ENCODE results near the gene GREB1. TPM values are rescaled to one million over a fixed set of nuclear protein-coding genes. Genes with fewer than 3 reads are reported as not detected.

The GREB1 gene
- total RNA-seq, 1 donor = 0.10 TPM

DNA sequence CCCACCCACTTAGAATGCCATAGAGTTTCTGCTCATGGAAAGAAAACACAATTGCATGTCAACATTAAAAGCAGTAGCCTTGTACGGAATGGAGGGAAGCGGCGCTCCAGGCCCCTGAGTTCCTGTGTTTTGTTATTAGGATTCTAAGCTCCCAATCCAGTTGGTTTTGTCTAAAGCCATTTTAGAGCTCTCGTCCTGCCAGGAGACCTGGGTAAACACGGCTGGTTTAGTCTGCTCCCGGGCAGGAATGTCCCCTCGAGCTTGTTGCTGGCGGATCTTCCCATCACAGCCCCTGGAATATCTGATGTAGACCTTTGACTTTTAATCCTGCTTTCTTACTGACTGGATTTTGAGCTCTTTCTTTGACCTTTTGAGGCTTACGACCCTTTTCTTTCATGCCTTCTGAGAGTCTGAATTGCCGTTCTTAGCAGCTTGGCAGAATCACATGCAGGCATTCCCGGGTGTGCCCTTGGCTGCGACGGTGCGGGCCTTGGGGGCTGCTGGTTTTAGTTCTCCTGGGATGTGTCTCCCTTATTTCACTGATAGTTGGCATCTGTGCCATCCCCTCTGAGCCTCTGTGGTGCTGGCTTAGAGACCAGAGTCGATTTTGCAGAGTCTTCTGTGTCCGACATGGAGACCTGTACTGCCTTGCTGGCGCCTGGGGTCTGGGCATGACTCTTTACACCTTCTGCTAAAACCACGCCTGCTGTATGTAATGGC, 25.4 kb downstream of the GREB1 start:
- peaks cover 19% of the 10 kb centered on the region for H3K27me3 ChIP-seq (ENCODE audit: insufficient read depth, low read length)
- peaks cover 3% of the 10 kb centered on the region for H3K4me1 ChIP-seq (ENCODE audit: insufficient read depth, low read length)
- no peak overlapping the region for H3K4me3 ChIP-seq (ENCODE audit: low read length)
- H3K9me3 ChIP-seq (ENCODE audit: low read depth, low read length) = no peaks in the 10 kb centered on the region

GRCh38 chr2:11559786-11560155, 25.9 kb downstream of the GREB1 start:
- H3K4me1 ChIP-seq (ENCODE audit: insufficient read depth, low read length) = no peaks in the 10 kb centered on the region
- H3K9me3 ChIP-seq (ENCODE audit: low read depth, low read length) = no peaks in the 10 kb centered on the region
- H3K4me3 ChIP-seq (ENCODE audit: low read length) = no peak overlapping the region
- peaks cover 19% of the 10 kb centered on the region for H3K27me3 ChIP-seq (ENCODE audit: insufficient read depth, low read length)

- Histone ChIP-seq H3K9me3 (ENCODE audit: low read depth, low read length) (no peaks in the 10 kb centered on the region), H3K4me1 (ENCODE audit: insufficient read depth, low read length) (no peaks in the 10 kb centered on the region), H3K27me3 (ENCODE audit: insufficient read depth, low read length) (peaks cover 8% of the 10 kb centered on the region), H3K4me3 (ENCODE audit: low read length) (no peak overlapping the region)
These were observed 27.0 kb downstream of the GREB1 start for GRCh38 chr2:11560806-11561205.

- H3K4me3 ChIP-seq (ENCODE audit: low read length) = no peak overlapping the region
- no peaks in the 10 kb centered on the region for H3K4me1 ChIP-seq (ENCODE audit: insufficient read depth, low read length)
- no peaks in the 10 kb centered on the region for H3K9me3 ChIP-seq (ENCODE audit: low read depth, low read length)
- no peaks in the 10 kb centered on the region for H3K27me3 ChIP-seq (ENCODE audit: insufficient read depth, low read length)
These were observed 28.2 kb downstream of the GREB1 start for GRCh38 chr2:11562011-11562410.

DNA sequence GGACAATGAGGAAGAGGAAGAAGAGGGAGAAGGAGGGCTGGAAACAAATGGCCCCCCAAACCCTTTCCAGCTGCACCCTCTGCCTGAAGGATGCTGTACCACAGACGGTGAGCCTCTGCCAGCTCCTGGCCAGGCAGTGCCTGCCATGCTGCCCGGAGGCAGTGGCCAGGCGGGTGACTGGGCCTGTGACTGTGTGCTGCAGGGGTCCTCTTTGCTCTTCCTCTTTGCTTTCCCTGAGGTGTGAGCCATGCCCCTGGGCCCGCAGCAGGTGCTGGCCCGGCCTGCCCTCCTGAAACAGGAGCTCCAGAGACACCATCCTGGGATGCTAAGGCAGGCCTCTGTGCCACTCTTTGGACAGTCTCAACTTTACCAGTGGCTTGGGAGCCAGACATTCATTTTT, 28.6 kb downstream of the GREB1 start:
- Histone ChIP-seq H3K27me3 (ENCODE audit: insufficient read depth, low read length) (no peaks in the 10 kb centered on the region), H3K4me1 (ENCODE audit: insufficient read depth, low read length) (no peaks in the 10 kb centered on the region), H3K9me3 (ENCODE audit: low read depth, low read length) (no peaks in the 10 kb centered on the region), H3K4me3 (ENCODE audit: low read length) (no peak overlapping the region)

DNA sequence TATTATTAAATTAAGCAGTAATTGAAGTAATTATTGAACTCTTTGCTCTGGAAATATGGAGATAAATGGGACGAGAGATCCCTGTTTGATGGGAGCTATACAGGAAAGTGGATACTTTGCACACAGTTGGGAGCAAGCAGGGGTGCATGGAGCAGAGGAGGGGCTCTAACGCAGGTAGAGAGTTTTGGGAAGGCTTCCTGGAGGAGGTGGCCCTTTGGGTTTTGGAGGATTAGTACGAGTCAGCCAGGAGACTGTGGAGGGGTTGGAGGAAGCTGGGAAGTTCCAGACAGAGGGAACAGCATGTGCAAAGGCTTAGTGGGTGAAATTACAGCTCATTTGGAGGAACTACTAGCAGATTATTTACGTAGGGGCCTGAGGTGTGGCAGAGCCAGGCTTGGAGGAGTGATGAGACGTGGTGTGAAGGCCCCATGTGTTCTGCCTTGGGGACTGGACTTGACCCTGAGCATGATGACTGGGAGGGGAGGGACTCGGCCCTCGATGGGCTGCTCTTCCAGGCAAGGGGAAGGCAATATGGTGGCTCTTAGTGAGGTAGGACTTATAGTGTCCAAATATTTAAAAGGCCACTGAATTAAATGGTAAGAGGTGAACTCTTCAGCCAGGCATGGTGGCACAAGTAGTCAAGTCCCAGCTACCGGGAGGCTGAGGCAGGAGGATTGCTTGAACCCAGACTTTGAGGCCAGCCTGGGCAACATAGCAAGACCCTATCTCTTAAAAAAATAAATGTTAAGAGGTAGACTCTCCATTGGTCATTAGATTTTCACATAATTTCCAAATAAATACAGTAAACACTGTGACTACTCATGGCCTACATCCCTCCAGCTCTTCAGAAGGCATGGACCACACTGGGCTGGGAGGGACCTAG, 30.2 kb downstream of the GREB1 start:
- no peak overlapping the region for H3K4me3 ChIP-seq (ENCODE audit: low read length)

GRCh38 chr2:11564816-11565567, 31.1 kb downstream of the GREB1 start:
- H3K4me1 ChIP-seq (ENCODE audit: insufficient read depth, low read length) = no peaks in the 10 kb centered on the region
- no peaks in the 10 kb centered on the region for H3K9me3 ChIP-seq (ENCODE audit: low read depth, low read length)
- no peak overlapping the region for H3K4me3 ChIP-seq (ENCODE audit: low read length)
- no peaks in the 10 kb centered on the region for H3K27me3 ChIP-seq (ENCODE audit: insufficient read depth, low read length)

More for the DNA sequence above, 30.2 kb downstream of the GREB1 start:
- no peaks in the 10 kb centered on the region for H3K27me3 ChIP-seq (ENCODE audit: insufficient read depth, low read length)
- no peaks in the 10 kb centered on the region for H3K9me3 ChIP-seq (ENCODE audit: low read depth, low read length)
- H3K4me1 ChIP-seq (ENCODE audit: insufficient read depth, low read length) = no peaks in the 10 kb centered on the region

DNA sequence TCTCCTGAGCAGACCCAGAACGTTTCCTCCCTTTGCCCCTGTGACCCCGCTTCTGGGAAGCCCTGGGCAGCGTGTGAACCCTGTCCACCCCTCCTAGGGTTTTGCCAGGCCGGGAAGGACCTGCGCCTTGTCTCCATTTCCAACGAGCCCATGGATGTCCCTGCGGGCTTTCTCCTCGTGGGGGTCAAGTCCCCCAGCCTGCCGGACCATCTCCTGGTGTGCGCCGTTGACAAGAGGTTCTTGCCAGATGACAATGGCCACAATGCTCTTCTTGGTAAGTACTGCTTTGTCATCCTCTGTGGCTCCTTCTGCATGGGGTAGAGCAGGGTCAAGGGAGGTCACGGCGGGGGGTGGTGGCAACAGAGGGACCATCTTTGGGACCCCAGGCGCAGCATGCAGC, 32.5 kb downstream of the GREB1 start:
- H3K4me1 ChIP-seq (ENCODE audit: insufficient read depth, low read length) = no peaks in the 10 kb centered on the region
- H3K27me3 ChIP-seq (ENCODE audit: insufficient read depth, low read length) = no peaks in the 10 kb centered on the region
- no peaks in the 10 kb centered on the region for H3K9me3 ChIP-seq (ENCODE audit: low read depth, low read length)
- no peak overlapping the region for H3K4me3 ChIP-seq (ENCODE audit: low read length)

DNA sequence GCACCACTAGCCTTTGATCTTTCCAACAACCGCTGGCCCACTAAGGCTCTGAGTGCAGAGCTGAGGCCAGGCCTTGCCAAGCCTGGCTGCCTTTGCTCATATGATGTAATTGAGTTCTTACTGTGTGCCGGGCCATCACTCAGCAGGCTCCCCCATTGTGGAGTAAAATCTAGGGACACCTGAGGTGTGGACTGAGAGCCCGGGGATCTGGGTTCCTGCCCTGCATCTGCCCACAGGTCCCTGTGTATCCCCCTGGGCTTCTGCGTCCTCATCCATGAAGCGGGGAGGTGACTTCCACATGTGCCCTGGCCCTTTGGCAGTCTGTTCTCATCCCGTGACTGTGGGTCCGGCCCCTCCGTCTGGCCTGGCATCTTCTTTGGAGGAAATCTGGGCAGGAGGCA, 33.8 kb downstream of the GREB1 start:
- H3K4me3 ChIP-seq (ENCODE audit: low read length) = no peak overlapping the region
- H3K27me3 ChIP-seq (ENCODE audit: insufficient read depth, low read length) = no peaks in the 10 kb centered on the region
- no peaks in the 10 kb centered on the region for H3K9me3 ChIP-seq (ENCODE audit: low read depth, low read length)
- no peaks in the 10 kb centered on the region for H3K4me1 ChIP-seq (ENCODE audit: insufficient read depth, low read length)

GRCh38 chr2:11568436-11568835, 34.6 kb downstream of the GREB1 start:
- Histone ChIP-seq H3K4me3 (ENCODE audit: low read length) (no peak overlapping the region), H3K9me3 (ENCODE audit: low read depth, low read length) (no peaks in the 10 kb centered on the region), H3K27me3 (ENCODE audit: insufficient read depth, low read length) (no peaks in the 10 kb centered on the region), H3K4me1 (ENCODE audit: insufficient read depth, low read length) (no peaks in the 10 kb centered on the region)

GRCh38 chr2:11569636-11570035, 35.8 kb downstream of the GREB1 start:
- no peaks in the 10 kb centered on the region for H3K9me3 ChIP-seq (ENCODE audit: low read depth, low read length)
- H3K4me1 ChIP-seq (ENCODE audit: insufficient read depth, low read length) = no peaks in the 10 kb centered on the region
- H3K27me3 ChIP-seq (ENCODE audit: insufficient read depth, low read length) = no peaks in the 10 kb centered on the region
- no peak overlapping the region for H3K4me3 ChIP-seq (ENCODE audit: low read length)

DNA sequence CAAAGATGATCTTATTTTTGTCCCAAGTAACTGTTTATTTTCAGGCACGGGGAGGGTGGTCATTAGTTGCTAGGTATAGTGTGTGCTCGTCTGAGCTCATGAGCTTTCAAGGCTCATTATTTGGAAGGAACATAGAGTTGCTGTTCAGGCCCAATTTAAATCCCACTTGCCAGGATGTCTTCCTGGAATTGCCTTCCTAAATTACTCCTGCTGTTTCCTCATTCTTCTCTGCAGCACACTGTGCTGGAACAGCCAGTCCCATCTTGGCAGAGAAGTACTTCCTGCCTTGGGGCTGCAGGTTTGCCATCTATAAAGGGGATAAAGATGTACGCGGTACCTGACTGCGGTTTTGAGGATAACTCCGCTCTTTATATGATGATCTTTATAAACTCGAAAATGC, 37.3 kb downstream of the GREB1 start:
- Histone ChIP-seq H3K4me1 (ENCODE audit: insufficient read depth, low read length) (no peaks in the 10 kb centered on the region), H3K9me3 (ENCODE audit: low read depth, low read length) (no peaks in the 10 kb centered on the region), H3K27me3 (ENCODE audit: insufficient read depth, low read length) (no peaks in the 10 kb centered on the region)

GRCh38 chr2:11572996-11573395, 39.2 kb downstream of the GREB1 start:
- no peaks in the 10 kb centered on the region for H3K27me3 ChIP-seq (ENCODE audit: insufficient read depth, low read length)
- no peaks in the 10 kb centered on the region for H3K4me1 ChIP-seq (ENCODE audit: insufficient read depth, low read length)
- H3K4me3 ChIP-seq (ENCODE audit: low read length) = no peak overlapping the region
- no peaks in the 10 kb centered on the region for H3K9me3 ChIP-seq (ENCODE audit: low read depth, low read length)

More for the DNA sequence above, 37.3 kb downstream of the GREB1 start:
- H3K4me3 ChIP-seq (ENCODE audit: low read length) = no peak overlapping the region

- no peak overlapping the region for H3K4me3 ChIP-seq (ENCODE audit: low read length)
- no peaks in the 10 kb centered on the region for H3K4me1 ChIP-seq (ENCODE audit: insufficient read depth, low read length)
- H3K27me3 ChIP-seq (ENCODE audit: insufficient read depth, low read length) = no peaks in the 10 kb centered on the region
- H3K9me3 ChIP-seq (ENCODE audit: low read depth, low read length) = no peaks in the 10 kb centered on the region
These were observed 39.8 kb downstream of the GREB1 start for GRCh38 chr2:11573418-11574175.

All from mononuclear cell (primary cell).